DOHH2 (cell line): Measurements from ENCODE around the gene CABLES1.
"Not testable (repeated sequence)": the region's sequence is repeated elsewhere in the genome, so short reads cannot be mapped to it uniquely, and the experiment has no call there.

Experiments used
- CTCF ChIP-seq: fragments of 200-600 bp; sonication (generic); IDR thresholded peaks from one replicate; pipeline ENCODE4 v1.5.1; 2014; ENCODE audit warnings: antibody characterized with exemption, mild to moderate bottlenecking, low read depth, low read length; ENCODE audit not compliant: poor library complexity, severe bottlenecking
- EZH2phosphoT487 ChIP-seq: fragments of 200-600 bp; sonication (generic); IDR thresholded peaks from 2 replicates; pipeline ENCODE4 v1.6.1; 2017; ENCODE audit warnings: borderline replicate concordance, mild to moderate bottlenecking, antibody characterized with exemption, low read length, moderate library complexity, mixed read lengths

DNA sequence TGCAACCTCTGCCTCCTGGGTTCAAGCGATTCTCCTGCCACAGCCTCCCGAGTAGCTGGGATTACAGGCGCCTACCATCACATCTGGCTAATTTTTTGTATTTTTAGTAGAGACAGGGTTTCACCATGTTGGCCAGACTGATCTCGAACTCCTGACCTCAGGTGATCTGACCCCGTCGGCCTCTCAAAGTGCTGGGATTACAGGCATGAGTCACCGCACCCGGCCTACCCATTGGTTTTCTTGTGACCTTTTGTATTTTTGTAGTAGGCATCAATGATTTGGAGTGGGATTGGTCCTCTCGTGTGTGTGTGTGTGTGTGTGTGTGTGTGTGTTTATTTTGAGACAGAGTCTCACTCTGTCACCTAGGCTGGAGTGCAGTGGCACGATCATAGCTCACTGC, 42.2 kb upstream of the CABLES1 start:
- not testable (repeated sequence) for TF ChIP-seq CTCF, EZH2phosphoT487
